Breast epithelium (tissue), 4 donors: ENCODE results near the gene ARV1. TPM values are rescaled to one million over a fixed set of nuclear protein-coding genes. Genes with fewer than 3 reads are reported as not detected.

Experiments used
- DNase-seq, 2 donors: peaks; one replicate each; pipeline ENCODE4 v3.0.0-alpha.2; 2019; ENCODE audit warnings: low spot score in 2 of 2
- H3K27ac ChIP-seq, 2 donors: fragments of 200-600 bp; sonication (generic) in 1 of 2; one replicate each; pipeline ENCODE4 v1.5.1; 2016 to 2019; ENCODE audit warnings: mild to moderate bottlenecking in 1 of 2
- H3K27me3 ChIP-seq, 2 donors: fragments of 200-600 bp; sonication (generic) in 1 of 2; one replicate each; pipeline versions ENCODE4 v1.5.1 to v1.6.0; 2017 to 2019; ENCODE audit warnings: control low read depth in 1 of 2, mild to moderate bottlenecking in 1 of 2
- H3K36me3 ChIP-seq: fragments of 200-600 bp; one replicate; pipeline ENCODE4 v1.5.1; 2019
- H3K4me1 ChIP-seq, 2 donors: fragments of 200-600 bp; sonication (generic); one replicate each; pipeline ENCODE4 v1.5.1; 2016 to 2019; ENCODE audit warnings: control low read depth in 1 of 2
- H3K4me3 ChIP-seq, 3 donors: fragments of 200-600 bp; sonication (generic); 1 replicate in 2 of 3; 2 replicates in 1 of 3; pipeline ENCODE4 v1.5.1; 2016 to 2019; ENCODE audit warnings: mild to moderate bottlenecking in 3 of 3, moderate library complexity in 2 of 3
- H3K9me3 ChIP-seq, 2 donors: fragments of 200-600 bp; sonication (generic) in 1 of 2; one replicate each; pipeline ENCODE4 v1.5.1; 2016 to 2019; ENCODE audit warnings: control low read depth in 1 of 2
- POLR2A ChIP-seq: fragments of 450-650 bp; IDR thresholded peaks from one replicate; pipeline ENCODE4 v1.6.1; 2016; ENCODE audit warnings: antibody characterized with exemption, mild to moderate bottlenecking, moderate library complexity
- POLR2AphosphoS5 ChIP-seq, 3 donors: sonication (generic); formaldehyde crosslinking; IDR thresholded peaks; one replicate each; pipeline ENCODE4 v1.6.1; 2017; ENCODE audit warnings: antibody characterized with exemption in 3 of 3
- intact Hi-C: fragments of 100-400 bp; cut with DNase I; formaldehyde crosslinking; loops from one replicate; pipeline ENCODE4 v1.15.1; 2023; ENCODE audit warnings: low total_unique reads
- total RNA-seq, 3 donors: library from RNA; depleted of rRNA; stranded (reverse); fragments of >200 nt; gene quantifications; one replicate each; pipeline ENCODE4 v1.1.0, GENCODE V29; 2016
- TF ChIP-seq, protein P1 (sequence below), 3 donors: fragments of 450-650 bp; IDR thresholded peaks; one replicate each; pipeline ENCODE4 v1.5.1; 2016 to 2017; ENCODE audit warnings: antibody characterized with exemption in 3 of 3, mild to moderate bottlenecking in 3 of 3, moderate library complexity in 3 of 3

ARV1 gene
- total RNA-seq, 3 donors from 2014 or later = 20.8 to 23.0 (median 21.0) TPM

DNA sequence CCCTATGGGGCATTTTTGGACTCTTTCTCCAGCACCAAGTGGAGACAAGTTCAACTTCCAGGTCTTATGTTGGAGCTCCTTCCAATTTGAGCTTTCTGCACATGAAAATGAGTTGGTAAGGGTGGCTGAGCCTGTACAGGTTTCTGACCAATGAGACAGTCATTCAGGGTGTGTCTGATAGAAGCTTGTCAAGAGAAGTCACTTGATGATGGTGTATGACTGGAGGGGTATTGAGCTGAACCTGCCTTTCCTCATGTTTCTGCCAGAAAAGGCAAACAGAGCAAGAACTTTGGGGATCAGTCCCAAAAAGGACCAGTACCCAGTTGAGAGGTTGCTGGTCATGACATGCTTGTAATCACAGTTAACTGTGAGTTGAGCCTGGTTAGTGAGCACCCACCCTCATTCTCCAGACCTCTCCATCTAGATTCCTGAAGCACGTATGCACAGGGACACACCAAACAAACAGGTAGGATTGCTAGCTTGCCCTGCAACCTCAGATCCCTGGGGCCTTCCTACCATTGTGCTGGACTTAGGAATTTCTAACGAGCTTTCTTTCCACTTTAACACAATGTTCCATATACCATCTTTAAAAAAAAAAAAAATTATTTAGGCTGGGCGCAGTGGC lies 34.6 kb downstream of the ARV1 start:
- DNase-seq = no peak
- Histone ChIP-seq H3K9me3 (no peaks in the 10 kb centered on the region), H3K36me3 (no peaks in the 10 kb centered on the region), H3K27ac (no peak overlapping the region), H3K27me3 (no peaks in the 10 kb centered on the region), H3K4me3 (no peak overlapping the region), H3K4me1 (no peaks in the 10 kb centered on the region)
- intact Hi-C loops = no loop called here
- no peak for TF ChIP-seq POLR2A
- TF ChIP-seq, protein P1, sequence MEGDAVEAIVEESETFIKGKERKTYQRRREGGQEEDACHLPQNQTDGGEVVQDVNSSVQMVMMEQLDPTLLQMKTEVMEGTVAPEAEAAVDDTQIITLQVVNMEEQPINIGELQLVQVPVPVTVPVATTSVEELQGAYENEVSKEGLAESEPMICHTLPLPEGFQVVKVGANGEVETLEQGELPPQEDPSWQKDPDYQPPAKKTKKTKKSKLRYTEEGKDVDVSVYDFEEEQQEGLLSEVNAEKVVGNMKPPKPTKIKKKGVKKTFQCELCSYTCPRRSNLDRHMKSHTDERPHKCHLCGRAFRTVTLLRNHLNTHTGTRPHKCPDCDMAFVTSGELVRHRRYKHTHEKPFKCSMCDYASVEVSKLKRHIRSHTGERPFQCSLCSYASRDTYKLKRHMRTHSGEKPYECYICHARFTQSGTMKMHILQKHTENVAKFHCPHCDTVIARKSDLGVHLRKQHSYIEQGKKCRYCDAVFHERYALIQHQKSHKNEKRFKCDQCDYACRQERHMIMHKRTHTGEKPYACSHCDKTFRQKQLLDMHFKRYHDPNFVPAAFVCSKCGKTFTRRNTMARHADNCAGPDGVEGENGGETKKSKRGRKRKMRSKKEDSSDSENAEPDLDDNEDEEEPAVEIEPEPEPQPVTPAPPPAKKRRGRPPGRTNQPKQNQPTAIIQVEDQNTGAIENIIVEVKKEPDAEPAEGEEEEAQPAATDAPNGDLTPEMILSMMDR (IDR thresholded peaks at IDR 0.05) = no peak
- TF ChIP-seq POLR2AphosphoS5 (IDR thresholded peaks at IDR 0.05) = no peak

DNA sequence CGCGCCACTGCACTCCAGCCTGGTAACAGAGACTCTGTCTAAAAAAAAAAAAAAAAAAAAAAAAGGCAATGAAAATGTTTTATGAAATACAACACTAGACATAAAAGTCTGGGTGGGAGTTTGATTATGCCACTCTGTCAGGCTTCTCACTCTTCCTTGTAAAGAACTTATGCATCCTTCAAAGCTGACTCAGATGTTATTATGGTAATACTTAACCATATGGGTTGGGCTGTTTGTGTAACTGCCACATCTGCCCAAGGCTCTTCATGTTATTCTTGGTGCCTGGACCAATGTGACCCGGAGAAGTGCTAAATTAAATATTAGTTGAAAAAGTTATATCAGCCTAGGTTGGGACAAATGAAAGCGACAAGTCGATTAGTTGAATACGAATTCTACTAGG lies 37.3 kb downstream of the ARV1 start:
- Histone ChIP-seq H3K36me3 (no peaks in the 10 kb centered on the region), H3K27ac (no peak overlapping the region), H3K4me1 (no peaks in the 10 kb centered on the region), H3K4me3 (no peak overlapping the region), H3K9me3 (no peaks in the 10 kb centered on the region), H3K27me3 (no peaks in the 10 kb centered on the region)
- intact Hi-C loops = no loop called here
- DNase-seq = no peak
- TF ChIP-seq POLR2A = no peak
- TF ChIP-seq, protein P1 (IDR thresholded peaks at IDR 0.05) = no peak
- TF ChIP-seq POLR2AphosphoS5 (IDR thresholded peaks at IDR 0.05) = no peak

DNA sequence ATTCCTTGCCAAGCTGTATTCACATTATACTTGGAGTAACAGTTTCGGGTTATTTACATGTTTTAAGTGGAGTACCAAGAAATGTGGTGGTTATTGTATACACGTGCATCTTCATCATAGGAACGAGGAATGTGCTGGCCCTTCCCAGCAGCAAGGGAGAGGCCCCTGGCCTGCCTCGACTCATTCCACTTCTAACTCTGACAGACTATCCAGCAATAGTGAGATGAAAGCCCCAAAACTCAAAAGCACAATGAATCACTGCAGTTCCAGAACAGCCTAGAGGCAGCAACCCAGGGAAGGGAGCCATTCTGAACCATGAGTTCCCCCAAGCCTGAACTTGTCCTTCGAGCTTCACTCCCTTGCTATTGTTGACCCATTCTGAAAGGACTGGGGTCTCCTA lies 38.1 kb downstream of the ARV1 start:
- H3K27ac ChIP-seq = no peak overlapping the region
- DNase-seq = no peak
- H3K4me1 ChIP-seq = no peaks in the 10 kb centered on the region
- no peaks in the 10 kb centered on the region for H3K9me3 ChIP-seq
- no peaks in the 10 kb centered on the region for H3K27me3 ChIP-seq
- no peaks in the 10 kb centered on the region for H3K36me3 ChIP-seq
- TF ChIP-seq POLR2AphosphoS5 (IDR thresholded peaks at IDR 0.05) (no peak), POLR2A (no peak)
- TF ChIP-seq, protein P1 (IDR thresholded peaks at IDR 0.05) = no peak
- intact Hi-C loops = no loop called here
- no peak overlapping the region for H3K4me3 ChIP-seq

DNA sequence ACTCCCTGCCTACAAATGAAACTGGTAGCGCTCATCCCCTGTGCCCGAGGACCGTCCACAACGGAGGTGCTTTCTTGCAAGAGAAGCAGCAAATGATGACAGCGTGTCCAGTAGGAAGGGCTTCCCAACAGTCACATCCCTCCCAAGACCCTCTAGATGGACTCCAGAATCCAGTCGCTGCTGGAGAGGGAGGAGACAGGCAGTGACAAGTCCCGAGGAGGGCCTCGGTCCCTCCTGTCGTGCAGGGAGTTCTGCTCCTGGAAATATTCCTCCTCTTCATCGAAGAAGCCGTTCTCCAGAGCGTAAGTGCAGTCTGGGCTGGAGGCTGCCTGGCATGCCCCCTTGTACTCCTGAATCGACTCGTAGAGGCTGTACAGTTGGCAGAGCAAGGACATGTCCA lies 40.8 kb downstream of the ARV1 start:
- H3K36me3 ChIP-seq = no peaks in the 10 kb centered on the region
- no peak overlapping the region for H3K4me3 ChIP-seq
- no peaks in the 10 kb centered on the region for H3K27me3 ChIP-seq
- DNase-seq = no peak
- H3K27ac ChIP-seq = no peak overlapping the region
- intact Hi-C loops = no loop called here
- H3K9me3 ChIP-seq = no peaks in the 10 kb centered on the region
- TF ChIP-seq, protein P1 (IDR thresholded peaks at IDR 0.05) = no peak
- H3K4me1 ChIP-seq = no peaks in the 10 kb centered on the region

DNA sequence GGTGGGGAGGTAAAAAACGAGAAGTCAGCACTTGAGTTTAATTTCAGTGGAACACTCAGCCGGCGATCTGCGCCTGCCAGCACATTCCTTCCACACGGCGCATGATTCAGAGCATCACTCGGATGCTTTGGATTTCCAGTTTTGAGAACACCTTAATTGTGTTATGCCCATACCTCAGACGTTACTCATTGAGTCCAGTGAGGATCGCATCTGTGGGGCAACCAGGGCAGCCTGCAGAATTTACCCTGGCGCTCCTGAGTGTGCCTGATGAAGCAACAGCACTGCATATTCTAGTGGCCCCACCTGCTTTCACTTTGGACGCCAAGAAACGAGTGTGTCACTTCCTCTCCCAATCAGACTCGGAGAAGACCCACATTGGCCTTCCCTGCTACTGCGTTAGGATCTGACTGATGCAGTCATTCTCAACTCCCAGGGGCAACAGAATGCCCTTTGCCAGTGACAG lies 41.3 kb downstream of the ARV1 start:
- H3K4me3 ChIP-seq = no peak overlapping the region
- DNase-seq = no peak
- no peak overlapping the region for H3K27ac ChIP-seq
- no peaks in the 10 kb centered on the region for H3K27me3 ChIP-seq
- H3K4me1 ChIP-seq = no peaks in the 10 kb centered on the region
- intact Hi-C loops = no loop called here
- TF ChIP-seq POLR2A (no peak), POLR2AphosphoS5 (IDR thresholded peaks at IDR 0.05) (no peak)
- TF ChIP-seq, protein P1 (IDR thresholded peaks at IDR 0.05) = no peak
- no peaks in the 10 kb centered on the region for H3K9me3 ChIP-seq
- no peaks in the 10 kb centered on the region for H3K36me3 ChIP-seq
